GM12872 (cell line): ENCODE data around the gene FAM78B.

Source experiments
- CTCF ChIP-seq: IDR thresholded peaks from 3 replicates; pipeline ENCODE4 v1.5.1; 2011; ENCODE audit warnings: low read depth, mild to moderate bottlenecking, low read length, moderate library complexity; ENCODE audit not compliant: insufficient read depth

Gene FAM78B

GRCh38 chr1:166172106-166172505, 5.3 kb upstream of the FAM78B start:
- no peak for TF ChIP-seq CTCF

GRCh38 chr1:166170726-166171125, 3.9 kb upstream of the FAM78B start:
- no peak for TF ChIP-seq CTCF

- TF ChIP-seq CTCF, result no peak
Observed at GRCh38 chr1:166170075-166170474, 3.3 kb upstream of the FAM78B start.

- TF ChIP-seq CTCF, result no peak
Observed at GRCh38 chr1:166169182-166169581, 2.4 kb upstream of the FAM78B start.

GRCh38 chr1:166167572-166167925, 748 bp upstream of the FAM78B start:
- no peak for TF ChIP-seq CTCF

GRCh38 chr1:166166329-166166697, 488 bp downstream of the FAM78B start:
- TF ChIP-seq CTCF, result no peak

- no peak for TF ChIP-seq CTCF
Observed at GRCh38 chr1:166165661-166166328, 1.0 kb downstream of the FAM78B start.

- peak; percentile 44 for TF ChIP-seq CTCF
Observed at GRCh38 chr1:166164995-166165660, 1.7 kb downstream of the FAM78B start.
